Lower leg skin (tissue), 3 donors: ENCODE results near the gene MCTP2.

Experiments used
- CTCF ChIP-seq, 3 donors: fragments of 450-650 bp; IDR thresholded peaks; one replicate each; pipeline ENCODE4 v1.5.1; 2016; ENCODE audit warnings: antibody characterized with exemption in 3 of 3, mild to moderate bottlenecking in 3 of 3, moderate library complexity in 2 of 3
- POLR2A ChIP-seq, 2 donors: fragments of 450-650 bp; IDR thresholded peaks; one replicate each; pipeline ENCODE4 v1.6.1; 2016 to 2017; ENCODE audit warnings: antibody characterized with exemption in 2 of 2, mild to moderate bottlenecking in 1 of 2, moderate library complexity in 1 of 2

GRCh38 chr15:94306700-94307650 lies 75.6 kb downstream of the MCTP2 start:
- TF ChIP-seq POLR2A (IDR thresholded peaks at IDR 0.05) (no peak), CTCF (IDR thresholded peaks at IDR 0.05) (no peak)
